Hepatic stellate cell (primary cell): ENCODE data around the gene KCNK1.

Experiments used
- DNase-seq: peaks from one replicate; pipeline ENCODE4 v3.0.0; 2011; ENCODE audit warnings: low spot score

KCNK1 gene

DNA sequence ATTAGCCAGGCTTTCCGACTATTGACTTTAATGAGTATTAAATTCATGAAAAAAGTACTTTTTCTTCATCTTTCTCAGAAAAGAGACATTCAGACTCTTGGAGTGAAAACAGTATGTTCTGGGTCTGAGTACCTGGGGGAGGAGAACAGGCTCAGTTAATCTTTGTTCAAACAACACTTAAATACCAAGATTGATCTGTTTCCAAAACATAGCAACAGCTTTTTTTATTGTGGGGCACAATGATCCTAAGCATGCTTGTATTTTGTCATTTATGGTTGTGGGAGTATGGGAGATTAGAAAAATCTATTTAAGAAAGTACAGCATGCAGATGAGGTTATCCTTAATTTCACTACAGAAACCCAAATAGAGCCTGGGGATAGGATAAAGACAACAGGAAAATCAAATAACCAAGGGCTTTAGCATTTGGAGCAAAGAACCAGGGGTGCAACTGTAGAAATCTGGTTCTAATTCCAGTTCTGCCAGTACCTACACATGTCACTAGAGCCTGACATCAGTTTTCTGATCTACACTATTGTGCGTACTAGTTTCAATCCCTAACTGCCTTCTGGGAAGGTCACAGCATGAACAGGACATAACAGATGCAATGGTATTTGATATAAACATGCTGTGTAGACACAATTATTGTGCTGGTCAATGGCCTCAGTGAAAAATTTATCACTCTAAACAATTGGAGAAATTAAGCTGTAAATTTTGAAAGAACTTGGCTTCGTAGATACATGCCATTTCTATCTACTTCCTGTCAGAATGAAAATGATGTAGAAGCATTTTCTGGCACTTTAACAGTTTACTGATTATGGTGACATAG is 91.2 kb downstream of the KCNK1 start:
- no peak for DNase-seq

DNA sequence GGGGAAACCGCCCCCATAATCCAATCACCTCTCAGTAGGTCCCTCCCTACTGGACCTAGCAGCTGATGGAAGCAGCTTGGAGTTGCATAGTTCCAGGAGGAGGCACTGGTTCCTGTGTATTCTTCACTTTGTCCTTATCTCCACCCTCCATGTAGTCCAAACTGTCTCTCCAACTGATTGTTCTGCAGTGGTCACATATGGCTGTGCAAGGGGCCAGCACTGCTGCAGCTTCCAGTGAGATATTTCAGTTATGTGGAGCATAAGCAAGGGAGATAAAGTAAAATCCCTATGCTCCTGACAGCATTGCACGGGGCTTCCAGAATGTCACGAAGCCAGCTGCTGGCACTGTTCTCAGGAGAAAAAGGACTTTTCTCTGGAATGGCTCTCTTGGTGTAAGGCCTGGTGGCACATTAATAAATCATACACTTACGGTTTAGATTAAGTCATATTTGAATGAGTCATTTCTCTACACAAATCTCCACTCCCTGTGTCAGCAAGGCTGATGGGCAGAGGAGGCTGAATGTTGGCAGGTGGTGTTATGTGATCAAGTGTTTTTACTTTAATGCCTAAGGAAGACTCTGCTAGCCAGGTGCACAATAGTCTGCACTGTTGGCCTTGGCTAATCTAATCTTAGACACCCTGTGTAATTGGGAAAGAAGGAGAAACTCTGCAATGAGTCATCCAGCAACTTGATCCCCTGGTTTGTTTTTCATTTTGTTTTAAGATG is 93.4 kb downstream of the KCNK1 start:
- no peak for DNase-seq

GRCh38 chr1:233707880-233708815 is 94.2 kb downstream of the KCNK1 start:
- DNase-seq: no peak

- DNase-seq: no peak
Measured at GRCh38 chr1:233710031-233710430, 96.1 kb downstream of the KCNK1 start.

DNA sequence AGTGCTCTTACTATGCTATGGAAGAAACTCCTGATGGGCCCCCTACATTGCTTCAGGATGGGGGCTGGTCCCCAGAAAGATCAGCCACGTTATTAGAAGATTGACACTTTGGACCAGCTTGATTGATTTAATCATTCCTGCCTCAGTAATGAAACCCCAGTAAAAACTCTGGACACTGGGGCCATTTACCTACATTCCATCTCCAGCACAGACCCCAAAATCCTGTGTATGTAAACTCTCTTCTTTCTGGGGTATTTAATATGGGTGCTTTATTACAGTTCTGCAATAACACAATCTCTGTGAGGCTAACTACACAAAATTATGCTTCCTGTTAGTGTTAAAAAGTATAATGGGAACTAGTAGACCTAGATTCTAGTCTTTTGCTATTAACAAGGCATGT is 96.6 kb downstream of the KCNK1 start:
- DNase-seq: no peak

- no peak for DNase-seq
Measured at GRCh38 chr1:233714631-233715217, 100.8 kb downstream of the KCNK1 start.

GRCh38 chr1:233718057-233718456 is 104.2 kb downstream of the KCNK1 start:
- DNase-seq: no peak

DNA sequence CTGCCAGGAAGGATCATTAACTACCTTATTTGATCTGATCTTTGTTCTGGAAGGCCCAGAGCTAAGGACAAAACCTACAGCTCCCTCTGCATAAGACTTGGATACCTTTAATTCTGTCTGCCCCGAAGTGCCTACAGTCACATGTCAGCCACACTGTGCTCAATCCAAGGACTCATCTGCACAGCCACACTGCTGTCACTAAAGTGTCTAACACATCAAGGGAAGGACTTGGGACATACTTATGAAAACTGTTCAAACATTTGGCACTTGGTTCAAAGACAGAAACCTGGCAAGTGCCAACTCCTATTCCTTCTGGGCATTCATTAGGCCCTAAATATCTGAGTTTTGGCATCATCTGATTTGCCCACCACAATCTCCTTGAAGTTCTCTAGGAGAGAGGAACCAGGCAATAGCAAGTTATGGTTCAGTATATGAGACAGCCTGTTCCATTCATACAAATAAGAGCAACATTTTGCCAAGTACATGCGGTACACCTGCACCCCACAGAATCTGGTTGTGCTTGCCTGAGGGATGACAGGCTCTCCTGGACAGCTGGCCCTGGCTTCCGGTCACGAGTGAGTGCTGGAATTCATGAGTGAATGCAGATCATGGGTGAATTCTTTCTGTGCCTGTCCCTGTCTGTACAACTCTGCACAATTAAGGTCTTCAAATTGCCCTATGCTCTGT is 105.9 kb downstream of the KCNK1 start:
- DNase-seq: no peak

GRCh38 chr1:233721004-233721595 is 107.2 kb downstream of the KCNK1 start:
- no peak for DNase-seq
